Mesendoderm (in vitro differentiated cells): ENCODE data around the gene CEACAM19.

Experiments used
- DNase-seq: peaks from one replicate; pipeline ENCODE4 v3.0.0; 2013
- H2AK5ac ChIP-seq: 2 replicates; pipeline ENCODE4 v1.6.1; 2013; ENCODE audit warnings: low read length, inconsistent platforms
- H2BK120ac ChIP-seq: 2 replicates; pipeline ENCODE4 v1.6.1; 2013; ENCODE audit warnings: low read depth, mild to moderate bottlenecking, low read length, moderate library complexity, mixed read lengths
- H2BK15ac ChIP-seq: replicated peaks from 2 replicates; pipeline ENCODE4 v1.6.1; 2013; ENCODE audit warnings: low read depth, mild to moderate bottlenecking, moderate library complexity
- H2BK5ac ChIP-seq: 2 replicates; pipeline ENCODE4 v1.6.1; 2013; ENCODE audit warnings: low read length, inconsistent platforms
- H3K18ac ChIP-seq: 2 replicates; pipeline ENCODE4 v1.6.1; 2013; ENCODE audit warnings: mild to moderate bottlenecking, low read length, mixed read lengths
- H3K23ac ChIP-seq: one replicate; pipeline ENCODE4 v1.6.1; 2013; ENCODE audit warnings: low read length
- H3K27ac ChIP-seq: 2 replicates; pipeline ENCODE4 v1.5.1; 2013; ENCODE audit warnings: low read depth, mild to moderate bottlenecking, inconsistent platforms, low read length, moderate library complexity
- H3K27me3 ChIP-seq: 2 replicates; pipeline ENCODE4 v1.6.1; 2013; ENCODE audit warnings: low read length, control low read depth, mild to moderate bottlenecking, inconsistent platforms; ENCODE audit not compliant: insufficient read depth, poor library complexity
- H3K36me3 ChIP-seq: 2 replicates; pipeline ENCODE4 v1.6.1; 2013; ENCODE audit warnings: low read length, inconsistent platforms; ENCODE audit not compliant: control insufficient read depth, insufficient read depth
- H3K4ac ChIP-seq: one replicate; pipeline ENCODE4 v1.6.1; 2013; ENCODE audit warnings: low read depth, mild to moderate bottlenecking, low read length, moderate library complexity
- H3K4me1 ChIP-seq: 2 replicates; pipeline ENCODE4 v1.6.1; 2013; ENCODE audit warnings: low read depth, low read length, inconsistent platforms; ENCODE audit not compliant: control insufficient read depth
- H3K4me2 ChIP-seq: 2 replicates; pipeline ENCODE4 v1.6.1; 2013; ENCODE audit warnings: low read length
- H3K4me3 ChIP-seq: 2 replicates; pipeline ENCODE4 v1.5.1; 2013; ENCODE audit warnings: mild to moderate bottlenecking, low read length
- H3K56ac ChIP-seq: one replicate; pipeline ENCODE4 v1.6.1; 2013; ENCODE audit warnings: low read length
- H3K79me1 ChIP-seq: 2 replicates; pipeline ENCODE4 v1.6.1; 2013; ENCODE audit warnings: low read length, inconsistent platforms
- H3K79me2 ChIP-seq: 2 replicates; pipeline ENCODE4 v1.6.1; 2013; ENCODE audit warnings: mild to moderate bottlenecking, low read length; ENCODE audit not compliant: control insufficient read depth, insufficient read depth
- H3K9ac ChIP-seq: 2 replicates; pipeline ENCODE4 v1.6.1; 2013; ENCODE audit warnings: low read length, inconsistent platforms
- H4K5ac ChIP-seq: one replicate; pipeline ENCODE4 v1.6.1; 2013; ENCODE audit warnings: low read length
- H4K8ac ChIP-seq: one replicate; pipeline ENCODE4 v1.6.1; 2013; ENCODE audit warnings: low read depth, mild to moderate bottlenecking, control low read depth, low read length, moderate library complexity
- WGBS: extraction: QIAGEN DNeasy Blood & Tissue Kit; methylation state at CpG from one replicate; pipeline ENCODE4 v1.1.7; 2013; ENCODE audit warnings: low lambda C conversion rate, missing lambda C conversion rate; ENCODE audit not compliant: insufficient coverage; ENCODE audit errors: extremely low coverage; 5-methylcytosine and 5-hydroxymethylcytosine counted together

The CEACAM19 gene

GRCh38 chr19:44694184-44694579 lies 22.9 kb downstream of the CEACAM19 start:
- no peaks in the 10 kb centered on the region for H3K79me2 ChIP-seq
- no CpG with 5 or more reads among the region's 2 CpGs for WGBS
- H3K56ac ChIP-seq = no peak overlapping the region
- H2BK5ac ChIP-seq = no peak overlapping the region
- H3K4me2 ChIP-seq = no peak overlapping the region
- no peak overlapping the region for H3K27ac ChIP-seq
- no peak overlapping the region for H4K8ac ChIP-seq
- peak; percentile 45 for DNase-seq
- no peaks in the 10 kb centered on the region for H3K4me1 ChIP-seq
- no peak overlapping the region for H3K18ac ChIP-seq
- H2BK15ac ChIP-seq = no peak overlapping the region
- H3K36me3 ChIP-seq = no peaks in the 10 kb centered on the region
- no peak overlapping the region for H3K23ac ChIP-seq
- H3K79me1 ChIP-seq = no peaks in the 10 kb centered on the region
- H3K4ac ChIP-seq = no peak overlapping the region
- H3K9ac ChIP-seq = no peak overlapping the region
- no peak overlapping the region for H2BK120ac ChIP-seq
- H3K4me3 ChIP-seq = no peak overlapping the region
- no peaks in the 10 kb centered on the region for H3K27me3 ChIP-seq
- H4K5ac ChIP-seq = no peak overlapping the region
- no peak overlapping the region for H2AK5ac ChIP-seq

DNA sequence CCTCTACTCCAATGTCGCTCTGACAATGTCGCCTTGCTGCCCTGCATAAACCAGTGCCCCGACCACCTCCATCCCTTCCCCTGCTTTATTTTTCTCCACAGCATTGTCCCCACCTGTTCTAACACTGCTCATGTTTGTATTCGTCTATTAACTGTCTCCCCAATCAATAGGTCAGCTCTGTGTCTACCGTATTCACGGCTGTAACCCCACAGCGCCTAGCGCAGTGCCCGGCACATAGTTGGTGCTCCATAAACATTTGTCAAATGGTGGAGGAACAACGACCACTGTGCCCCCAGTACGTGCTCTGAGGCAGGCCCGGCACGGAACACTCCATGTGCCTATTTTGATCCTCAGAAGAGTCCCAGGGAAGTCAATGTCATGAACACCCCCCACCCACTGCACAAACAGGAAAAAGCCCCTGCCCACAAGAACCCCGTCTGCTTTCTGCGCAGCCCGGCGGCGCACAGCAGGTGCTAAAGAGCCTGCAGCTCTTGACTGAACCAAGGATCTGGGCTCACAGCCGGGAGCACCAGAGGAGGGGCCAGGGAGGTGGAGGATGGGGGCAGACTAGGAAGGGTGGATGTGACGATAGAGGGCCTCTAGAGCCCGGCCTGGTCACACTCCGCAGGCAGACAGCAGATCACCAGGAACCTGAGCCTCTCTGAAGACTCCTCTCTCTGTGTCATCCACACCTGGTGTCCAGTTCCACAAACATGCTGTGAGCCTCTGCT lies 25.8 kb downstream of the CEACAM19 start:
- no peaks in the 10 kb centered on the region for H3K79me1 ChIP-seq
- no peaks in the 10 kb centered on the region for H3K27me3 ChIP-seq
- no peak overlapping the region for H3K9ac ChIP-seq
- peak; percentile 28 for DNase-seq
- WGBS = no CpG with 5 or more reads among the region's 22 CpGs
- no peak overlapping the region for H4K8ac ChIP-seq
- H3K27ac ChIP-seq = no peak overlapping the region
- no peaks in the 10 kb centered on the region for H3K36me3 ChIP-seq
- no peak overlapping the region for H3K23ac ChIP-seq
- no peak overlapping the region for H3K4me3 ChIP-seq
- no peak overlapping the region for H2BK5ac ChIP-seq
- H3K4ac ChIP-seq = no peak overlapping the region
- no peaks in the 10 kb centered on the region for H3K79me2 ChIP-seq
- H3K56ac ChIP-seq = no peak overlapping the region
- no peak overlapping the region for H4K5ac ChIP-seq
- H3K4me1 ChIP-seq = no peaks in the 10 kb centered on the region
- no peak overlapping the region for H2BK15ac ChIP-seq
- H2BK120ac ChIP-seq = no peak overlapping the region
- no peak overlapping the region for H3K18ac ChIP-seq
- H3K4me2 ChIP-seq = no peak overlapping the region
- no peak overlapping the region for H2AK5ac ChIP-seq

DNA sequence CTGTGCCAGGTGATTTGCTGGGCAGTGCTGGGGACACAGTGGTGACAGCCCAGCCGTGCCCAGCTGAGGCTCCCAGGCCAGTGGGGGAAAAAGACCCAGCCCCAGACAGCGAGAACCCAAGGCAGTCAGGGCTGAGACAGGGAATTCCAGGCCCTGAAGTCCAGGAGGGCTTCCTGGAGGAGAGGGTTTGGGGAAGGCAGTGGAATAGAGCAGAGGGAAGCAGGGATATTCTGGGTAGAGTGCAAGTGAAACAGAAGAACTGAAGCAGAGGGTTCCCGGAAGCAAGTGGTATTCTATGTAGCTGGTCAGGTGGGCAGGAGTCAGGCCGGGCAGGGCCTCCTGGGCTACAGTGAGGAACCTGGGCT lies 26.4 kb downstream of the CEACAM19 start:
- no peak overlapping the region for H2BK15ac ChIP-seq
- no peaks in the 10 kb centered on the region for H3K27me3 ChIP-seq
- H3K36me3 ChIP-seq = no peaks in the 10 kb centered on the region
- no peak overlapping the region for H3K4me2 ChIP-seq
- no peak overlapping the region for H3K4me3 ChIP-seq
- H3K79me2 ChIP-seq = no peaks in the 10 kb centered on the region
- DNase-seq = no peak
- H2AK5ac ChIP-seq = no peak overlapping the region
- no peak overlapping the region for H3K4ac ChIP-seq
- no peak overlapping the region for H3K23ac ChIP-seq
- no peak overlapping the region for H4K8ac ChIP-seq
- WGBS = no CpG with 5 or more reads among the region's 4 CpGs
- H3K27ac ChIP-seq = no peak overlapping the region
- no peaks in the 10 kb centered on the region for H3K79me1 ChIP-seq
- H3K56ac ChIP-seq = no peak overlapping the region
- no peaks in the 10 kb centered on the region for H3K4me1 ChIP-seq
- no peak overlapping the region for H2BK120ac ChIP-seq
- H4K5ac ChIP-seq = no peak overlapping the region
- no peak overlapping the region for H3K18ac ChIP-seq
- H3K9ac ChIP-seq = no peak overlapping the region
- H2BK5ac ChIP-seq = no peak overlapping the region

DNA sequence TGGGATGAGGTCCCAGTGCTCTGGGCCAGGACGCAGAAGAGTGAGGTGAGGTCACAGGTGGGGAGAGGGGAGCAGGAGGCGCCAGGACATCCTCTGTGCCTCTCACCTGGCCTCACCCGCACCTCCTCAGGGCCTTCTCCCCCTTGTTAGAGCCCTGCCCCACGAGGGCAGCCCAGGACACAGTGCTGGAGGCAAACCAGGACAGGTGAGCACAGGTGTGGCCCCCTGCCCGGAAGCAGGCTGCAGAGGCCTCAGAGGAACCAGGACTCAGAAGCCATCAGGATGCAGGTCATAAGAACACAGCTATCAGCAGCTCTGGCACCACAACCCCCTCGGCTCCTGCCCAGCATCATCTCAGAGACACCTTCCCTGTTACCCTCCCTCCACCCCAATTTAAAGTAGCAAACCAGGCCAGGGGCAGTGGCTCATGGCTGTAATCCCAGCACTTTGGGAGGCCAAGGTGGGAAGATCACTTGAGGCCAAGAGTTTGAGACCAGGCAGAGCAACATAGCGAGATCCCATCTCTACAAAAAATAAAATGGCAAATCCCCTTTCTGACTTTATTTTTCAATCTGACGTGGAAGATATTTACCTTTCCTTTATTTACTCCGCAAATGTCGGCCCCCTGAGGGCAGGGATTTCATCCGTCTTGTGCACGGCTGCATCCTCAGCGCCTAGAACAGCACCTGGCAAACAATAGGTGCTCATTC lies 27.4 kb downstream of the CEACAM19 start, which contains the start of gene CEACAM16:
TSS of gene CEACAM16 (plus strand) at position 660 of the 710 bp plus-strand sequence. CDS start 2,306 bp downstream, outside the sequence.
- Histone ChIP-seq H4K5ac (no peak within 1 kb of the TSS), H3K27ac (no peak within 1 kb of the TSS), H2BK5ac (no peak within 1 kb of the TSS), H3K4ac (no peak within 1 kb of the TSS), H3K79me2 (no peaks in the 10 kb centered on the region), H3K23ac (no peak within 1 kb of the TSS), H4K8ac (no peak within 1 kb of the TSS), H2AK5ac (no peak within 1 kb of the TSS), H3K79me1 (no peaks in the 10 kb centered on the region), H3K36me3 (no peaks in the 10 kb centered on the region), H3K4me1 (no peaks in the 10 kb centered on the region), H3K56ac (no peak within 1 kb of the TSS), H2BK120ac (no peak within 1 kb of the TSS), H3K4me3 (no peak within 1 kb of the TSS), H3K27me3 (no peaks in the 10 kb centered on the region), H3K4me2 (no peak within 1 kb of the TSS), H3K18ac (no peak within 1 kb of the TSS), H3K9ac (no peak within 1 kb of the TSS), H2BK15ac (no peak within 1 kb of the TSS)
- no CpG with 5 or more reads among the region's 13 CpGs for WGBS
- no peak for DNase-seq

- no peak overlapping the region for H3K9ac ChIP-seq
- H3K18ac ChIP-seq = no peak overlapping the region
- no peaks in the 10 kb centered on the region for H3K79me1 ChIP-seq
- H3K23ac ChIP-seq = no peak overlapping the region
- H3K4me2 ChIP-seq = no peak overlapping the region
- no peak overlapping the region for H3K4ac ChIP-seq
- no peak overlapping the region for H2AK5ac ChIP-seq
- H4K8ac ChIP-seq = no peak overlapping the region
- no peaks in the 10 kb centered on the region for H3K4me1 ChIP-seq
- WGBS = no CpG with 5 or more reads among the region's 5 CpGs
- no peak overlapping the region for H3K27ac ChIP-seq
- H3K27me3 ChIP-seq = no peaks in the 10 kb centered on the region
- DNase-seq = no peak
- H4K5ac ChIP-seq = no peak overlapping the region
- H3K56ac ChIP-seq = no peak overlapping the region
- H2BK15ac ChIP-seq = no peak overlapping the region
- H2BK120ac ChIP-seq = no peak overlapping the region
- H3K79me2 ChIP-seq = no peaks in the 10 kb centered on the region
- no peak overlapping the region for H3K4me3 ChIP-seq
- no peak overlapping the region for H2BK5ac ChIP-seq
- no peaks in the 10 kb centered on the region for H3K36me3 ChIP-seq
Measured at GRCh38 chr19:44700547-44700946, 29.3 kb downstream of the CEACAM19 start.
